ENCODE data around the gene CUX1. TPM values are rescaled to one million over a fixed set of nuclear protein-coding genes. Genes with fewer than 3 reads are reported as not detected.

CUX1 gene
- total and polyA plus RNA-seq, 10 of the 15 experiments (the other 5 are each of a cell fraction or from before 2014, with no cell fraction given): 6.1 to 48.6 (median 25.9) TPM

DNA sequence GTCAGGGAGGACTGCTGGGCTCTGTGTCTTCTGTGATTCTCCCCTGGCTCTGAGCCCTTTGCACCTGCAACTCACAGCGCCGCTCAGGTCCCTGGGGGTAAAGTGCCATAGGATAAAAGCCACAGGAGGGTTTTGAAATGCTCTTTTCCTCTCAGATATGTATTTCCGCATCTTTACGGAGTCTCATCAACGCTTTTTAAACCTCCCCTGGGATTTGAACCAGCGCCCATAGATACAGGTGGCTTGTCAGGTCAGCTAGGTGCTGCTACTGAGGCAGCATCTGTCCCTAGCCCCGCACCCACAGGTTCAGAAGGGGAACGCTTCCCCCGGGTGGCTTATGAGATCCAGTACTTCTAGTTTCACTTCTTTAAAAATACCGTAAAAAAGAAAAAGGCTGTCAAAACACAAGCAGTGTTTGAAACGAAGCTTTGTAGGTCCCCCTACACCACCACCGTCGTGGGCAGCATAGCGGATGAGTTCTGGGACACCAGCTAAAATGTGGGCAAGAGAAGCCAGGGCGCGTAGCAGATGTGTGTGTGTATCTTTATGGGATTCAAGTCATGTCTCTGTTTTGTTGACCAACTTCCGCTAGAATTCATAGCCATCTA, 173.5 kb downstream of the CUX1 start (continued):
- TF ChIP-seq, protein P1, sequence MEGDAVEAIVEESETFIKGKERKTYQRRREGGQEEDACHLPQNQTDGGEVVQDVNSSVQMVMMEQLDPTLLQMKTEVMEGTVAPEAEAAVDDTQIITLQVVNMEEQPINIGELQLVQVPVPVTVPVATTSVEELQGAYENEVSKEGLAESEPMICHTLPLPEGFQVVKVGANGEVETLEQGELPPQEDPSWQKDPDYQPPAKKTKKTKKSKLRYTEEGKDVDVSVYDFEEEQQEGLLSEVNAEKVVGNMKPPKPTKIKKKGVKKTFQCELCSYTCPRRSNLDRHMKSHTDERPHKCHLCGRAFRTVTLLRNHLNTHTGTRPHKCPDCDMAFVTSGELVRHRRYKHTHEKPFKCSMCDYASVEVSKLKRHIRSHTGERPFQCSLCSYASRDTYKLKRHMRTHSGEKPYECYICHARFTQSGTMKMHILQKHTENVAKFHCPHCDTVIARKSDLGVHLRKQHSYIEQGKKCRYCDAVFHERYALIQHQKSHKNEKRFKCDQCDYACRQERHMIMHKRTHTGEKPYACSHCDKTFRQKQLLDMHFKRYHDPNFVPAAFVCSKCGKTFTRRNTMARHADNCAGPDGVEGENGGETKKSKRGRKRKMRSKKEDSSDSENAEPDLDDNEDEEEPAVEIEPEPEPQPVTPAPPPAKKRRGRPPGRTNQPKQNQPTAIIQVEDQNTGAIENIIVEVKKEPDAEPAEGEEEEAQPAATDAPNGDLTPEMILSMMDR (IDR thresholded peaks at IDR 0.05 in 2 of 3, conservative IDR thresholded peaks at IDR 0.05 in 1 of 3; ENCODE audit: control insufficient read depth in 2 of 3, extremely low read depth in 1 of 3, insufficient read depth in 1 of 3, low read depth in 3 of 3, low read length in 3 of 3): peak; percentile 2 to 7 (median 3); a peak in 1 of 6 replicates
- peak; percentile 76 for TF ChIP-seq MEF2A (IDR thresholded peaks at IDR 0.05; ENCODE audit: insufficient read depth, low read depth, low read length)
- peak; percentile 45 for TF ChIP-seq ZNF384 (IDR thresholded peaks at IDR 0.05; ENCODE audit: borderline replicate concordance, low read depth, low read length)
- TF ChIP-seq LARP7 (IDR thresholded peaks at IDR 0.05): no peak
- no peak for TF ChIP-seq POLR2AphosphoS2 (IDR thresholded peaks at IDR 0.05; ENCODE audit: low read depth, low read length)
- TF ChIP-seq RB1 (IDR thresholded peaks at IDR 0.05; ENCODE audit: borderline replicate concordance): 0 out of 2 replicates have a peak, but pooled peaks have one; percentile 34
- peak; percentile 89 to 91 for TF ChIP-seq IKZF2 (IDR thresholded peaks at IDR 0.05)
- TF ChIP-seq GABPA (IDR thresholded peaks at IDR 0.05; ENCODE audit: low read depth): no peak; the same call in 1 of the 2 replicates
- TF ChIP-seq RUNX3 (IDR thresholded peaks at IDR 0.05; ENCODE audit: low read length): peak; percentile 78
- peak; percentile 92 for TF ChIP-seq DPF2 (IDR thresholded peaks at IDR 0.05)
- peak; percentile 82 for TF ChIP-seq IRF4 (IDR thresholded peaks at IDR 0.05; ENCODE audit: low read depth, low read length)
- no peak for TF ChIP-seq NFXL1 (IDR thresholded peaks at IDR 0.05; ENCODE audit: borderline replicate concordance)
- no peak for TF ChIP-seq ZZZ3 (IDR thresholded peaks at IDR 0.05; ENCODE audit: control insufficient read depth, insufficient read length, low read depth)
- no peak for TF ChIP-seq CHD4 (IDR thresholded peaks at IDR 0.05)
- peak; percentile 63; the same call in 1 of the 2 replicates for TF ChIP-seq CREM (IDR thresholded peaks at IDR 0.05; ENCODE audit: low read depth)
- peak; percentile 37; the same call in 1 of the 2 replicates for TF ChIP-seq TBL1XR1 (IDR thresholded peaks at IDR 0.05; ENCODE audit: low read depth, low read length)
- no peak for TF ChIP-seq SREBF1 (IDR thresholded peaks at IDR 0.05; ENCODE audit: low read length)
- TF ChIP-seq ATF7 (IDR thresholded peaks at IDR 0.05; ENCODE audit: low read depth): no peak
- TF ChIP-seq HDAC2 (IDR thresholded peaks at IDR 0.05): no peak
- TF ChIP-seq MTA3 (IDR thresholded peaks at IDR 0.05; ENCODE audit: borderline replicate concordance, low read length): peak; percentile 90; the same call in 1 of the 2 replicates
- TF ChIP-seq STAT3 (IDR thresholded peaks at IDR 0.05; ENCODE audit: low read depth, low read length): no peak
- TF ChIP-seq RAD21 (IDR thresholded peaks at IDR 0.05; ENCODE audit: insufficient read depth, low read depth, low read length): peak; percentile 43; the same call in 1 of the 2 replicates
- TF ChIP-seq ZBED1 (IDR thresholded peaks at IDR 0.05; ENCODE audit: borderline replicate concordance): peak; percentile 13
- TF ChIP-seq EZH2 (IDR thresholded peaks at IDR 0.05; ENCODE audit: borderline replicate concordance, control insufficient read depth, low read depth, low read length): no peak
- TF ChIP-seq NRF1 (conservative IDR thresholded peaks at IDR 0.05; ENCODE audit: low read depth, low read length): no peak
- TF ChIP-seq CBFB (IDR thresholded peaks at IDR 0.05; ENCODE audit: low read depth): no peak
- no peak for TF ChIP-seq KDM1A (IDR thresholded peaks at IDR 0.05; ENCODE audit: borderline replicate concordance)
- peak; percentile 78; the same call in 1 of the 2 replicates for TF ChIP-seq TCF3 (IDR thresholded peaks at IDR 0.05; ENCODE audit: borderline replicate concordance, insufficient read depth, low read depth, low read length)
- TF ChIP-seq, protein P2, sequence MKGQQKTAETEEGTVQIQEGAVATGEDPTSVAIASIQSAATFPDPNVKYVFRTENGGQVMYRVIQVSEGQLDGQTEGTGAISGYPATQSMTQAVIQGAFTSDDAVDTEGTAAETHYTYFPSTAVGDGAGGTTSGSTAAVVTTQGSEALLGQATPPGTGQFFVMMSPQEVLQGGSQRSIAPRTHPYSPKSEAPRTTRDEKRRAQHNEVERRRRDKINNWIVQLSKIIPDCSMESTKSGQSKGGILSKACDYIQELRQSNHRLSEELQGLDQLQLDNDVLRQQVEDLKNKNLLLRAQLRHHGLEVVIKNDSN (IDR thresholded peaks at IDR 0.05; ENCODE audit: borderline replicate concordance, extremely low read length, insufficient read depth, low read depth, low read length): no peak
- TF ChIP-seq, protein P3, sequence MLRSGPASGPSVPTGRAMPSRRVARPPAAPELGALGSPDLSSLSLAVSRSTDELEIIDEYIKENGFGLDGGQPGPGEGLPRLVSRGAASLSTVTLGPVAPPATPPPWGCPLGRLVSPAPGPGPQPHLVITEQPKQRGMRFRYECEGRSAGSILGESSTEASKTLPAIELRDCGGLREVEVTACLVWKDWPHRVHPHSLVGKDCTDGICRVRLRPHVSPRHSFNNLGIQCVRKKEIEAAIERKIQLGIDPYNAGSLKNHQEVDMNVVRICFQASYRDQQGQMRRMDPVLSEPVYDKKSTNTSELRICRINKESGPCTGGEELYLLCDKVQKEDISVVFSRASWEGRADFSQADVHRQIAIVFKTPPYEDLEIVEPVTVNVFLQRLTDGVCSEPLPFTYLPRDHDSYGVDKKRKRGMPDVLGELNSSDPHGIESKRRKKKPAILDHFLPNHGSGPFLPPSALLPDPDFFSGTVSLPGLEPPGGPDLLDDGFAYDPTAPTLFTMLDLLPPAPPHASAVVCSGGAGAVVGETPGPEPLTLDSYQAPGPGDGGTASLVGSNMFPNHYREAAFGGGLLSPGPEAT (IDR thresholded peaks at IDR 0.05; ENCODE audit: low read depth): peak; percentile 84
